Caco-2 (cell line): ENCODE measurements around the gene ZNF23. TPM values are rescaled to one million over a fixed set of nuclear protein-coding genes. Genes with fewer than 3 reads are reported as not detected.

ENCODE experiments used
- BruUV-seq: library from RNA; stranded (reverse); fragments of 400-500 nt; replicated peaks from 2 replicates; lab custom pipeline; 2021; lab: Mats Ljungman, UMichigan
- CTCF ChIA-PET: fragments of 300-600 bp; sonication (Branson Sonifier 250); formaldehyde crosslinking; loops from one replicate; lab custom pipeline; 2022; ENCODE audit warnings: antibody characterized with exemption; lab: Charles Lee
- POLR2A ChIA-PET: fragments of 300-600 bp; sonication (Branson Sonifier 250); formaldehyde crosslinking; loops from one replicate; lab custom pipeline; 2022; ENCODE audit warnings: antibody characterized with exemption; lab: Charles Lee
- DNase-seq, 2 experiments: peaks; one replicate each; pipeline versions ENCODE4 v3.0.0 to v3.0.0-alpha.2; 2020 to 2022
- H3K27me3 ChIP-seq: replicated peaks from 2 replicates; pipeline ENCODE4 v1.6.0; 2011; ENCODE audit warnings: low read length; ENCODE audit not compliant: control insufficient read depth, insufficient read depth
- H3K36me3 ChIP-seq: 2 replicates; pipeline ENCODE4 v1.5.1; 2011; ENCODE audit warnings: low read length; ENCODE audit not compliant: control insufficient read depth, insufficient read depth
- H3K4me1 ChIP-seq: fragments of 250-450 bp; sonication (Bioruptor Pico); 2 replicates; pipeline ENCODE4 v1.5.1; 2020; ENCODE audit warnings: mild to moderate bottlenecking
- H3K4me3 ChIP-seq: 2 replicates; pipeline ENCODE4 v1.5.1; 2011; ENCODE audit warnings: low read depth, mild to moderate bottlenecking, control low read depth, low read length
- H3K9me3 ChIP-seq: fragments of 250-450 bp; sonication (Bioruptor Pico); 2 replicates; pipeline ENCODE4 v1.5.1; 2020; ENCODE audit warnings: mild to moderate bottlenecking, moderate library complexity
- H3K27ac Mint-ChIP-seq: one replicate; pipeline ENCODE4 v1.8.0; 2022; ENCODE audit warnings: mixed read lengths; ENCODE audit not compliant: unreplicated experiment
- H3K27me3 Mint-ChIP-seq: one replicate; pipeline ENCODE4 v1.8.0; 2022; ENCODE audit warnings: mixed read lengths; ENCODE audit not compliant: insufficient read depth, unreplicated experiment
- H3K36me3 Mint-ChIP-seq: one replicate; pipeline ENCODE4 v1.8.0; 2022; ENCODE audit warnings: mild to moderate bottlenecking, mixed read lengths; ENCODE audit not compliant: insufficient read depth, unreplicated experiment
- H3K4me1 Mint-ChIP-seq: one replicate; pipeline ENCODE4 v1.8.0; 2022; ENCODE audit warnings: low read depth, mixed read lengths; ENCODE audit not compliant: unreplicated experiment
- H3K4me3 Mint-ChIP-seq: one replicate; pipeline ENCODE4 v1.8.0; 2022; ENCODE audit warnings: mild to moderate bottlenecking, moderate library complexity, mixed read lengths; ENCODE audit not compliant: unreplicated experiment
- H3K9me3 Mint-ChIP-seq: one replicate; pipeline ENCODE4 v1.8.0; 2022; ENCODE audit warnings: mixed read lengths; ENCODE audit not compliant: unreplicated experiment
- CTCF ChIP-seq, 2 experiments: fragments of 200-600 bp in 1 of 2; IDR thresholded peaks; 1 replicate in 1 of 2; 2 replicates in 1 of 2; pipeline versions ENCODE4 v1.5.1 to v1.8.0; 2011 to 2022; ENCODE audit warnings: antibody characterized with exemption in 1 of 2, control low read depth in 1 of 2, inconsistent platforms in 1 of 2, low read depth in 1 of 2, low read length in 1 of 2, mild to moderate bottlenecking in 1 of 2, moderate library complexity in 1 of 2; ENCODE audit not compliant: insufficient read depth in 1 of 2, severe bottlenecking in 1 of 2, unreplicated experiment in 1 of 2
- intact Hi-C: fragments of 100-400 bp; cut with micrococcal nuclease; formaldehyde crosslinking; loops from one replicate; pipeline ENCODE4 v1.10.0; 2022; ENCODE audit not compliant: unreplicated experiment
- total RNA-seq: library from RNA; stranded (reverse); gene quantifications from 2 replicates; pipeline ENCODE4 v1.2.3, GENCODE V29; 2022

ZNF23 gene
- total RNA-seq, 1 experiment from 2014 or later: 9.6 TPM

- Mint-ChIP-seq H3K36me3 (peaks cover 11% of the 10 kb centered on the region), H3K27me3 (no peaks in the 10 kb centered on the region), H3K9me3 (no peaks in the 10 kb centered on the region), H3K27ac (no peak overlapping the region), H3K4me3 (no peak overlapping the region), H3K4me1 (no peaks in the 10 kb centered on the region)
- ChIA-PET CTCF (no interaction called here), POLR2A (no interaction called here)
- Histone ChIP-seq H3K9me3 (no peaks in the 10 kb centered on the region), H3K4me3 (no peak overlapping the region), H3K4me1 (peaks cover 7% of the 10 kb centered on the region; the same call in 1 of the 2 replicates), H3K27me3 (no peaks in the 10 kb centered on the region), H3K36me3 (0 out of 2 replicates have a peak, but pooled peaks cover 1% of the 10 kb centered on the region)
- no TSS peak for BruUV-seq
- intact Hi-C loops: no loop called here
- no peak for DNase-seq
- no peak for TF ChIP-seq CTCF (IDR thresholded peaks at IDR 0.05; ENCODE audit: insufficient read depth in 1 of 2, low read depth in 1 of 2, low read length in 1 of 2, severe bottlenecking in 1 of 2, unreplicated experiment in 1 of 2)
These were observed 1.8 kb downstream of the ZNF23 start for GRCh38 chr16:71460236-71460635.

- H3K36me3 Mint-ChIP-seq: peaks cover 15% of the 10 kb centered on the region
- DNase-seq: no peak
- ChIA-PET CTCF (no interaction called here), POLR2A (no interaction called here)
- no peaks in the 10 kb centered on the region for H3K27me3 Mint-ChIP-seq
- no peaks in the 10 kb centered on the region for H3K27me3 ChIP-seq
- no peaks in the 10 kb centered on the region for H3K9me3 Mint-ChIP-seq
- H3K4me1 ChIP-seq: peaks cover 7% of the 10 kb centered on the region; the same call in 1 of the 2 replicates
- 0 out of 2 replicates have a peak, but pooled peaks cover 1% of the 10 kb centered on the region for H3K36me3 ChIP-seq
- H3K4me3 ChIP-seq: no peak overlapping the region
- H3K4me3 Mint-ChIP-seq: no peak overlapping the region
- no peaks in the 10 kb centered on the region for H3K4me1 Mint-ChIP-seq
- TF ChIP-seq CTCF (IDR thresholded peaks at IDR 0.05; ENCODE audit: insufficient read depth in 1 of 2, low read depth in 1 of 2, low read length in 1 of 2, severe bottlenecking in 1 of 2, unreplicated experiment in 1 of 2): no peak
- H3K9me3 ChIP-seq: no peaks in the 10 kb centered on the region
- no peak overlapping the region for H3K27ac Mint-ChIP-seq
- BruUV-seq: no TSS peak
- intact Hi-C loops: no loop called here
These were observed 2.5 kb downstream of the ZNF23 start for GRCh38 chr16:71459510-71459909.

GRCh38 chr16:71456801-71457200 is 5.2 kb downstream of the ZNF23 start:
- no peaks in the 10 kb centered on the region for H3K9me3 ChIP-seq
- no peak for DNase-seq
- Mint-ChIP-seq H3K4me3 (no peak overlapping the region), H3K36me3 (peaks cover 26% of the 10 kb centered on the region), H3K9me3 (peaks cover 11% of the 10 kb centered on the region), H3K27ac (no peak overlapping the region), H3K4me1 (no peaks in the 10 kb centered on the region), H3K27me3 (no peaks in the 10 kb centered on the region)
- H3K4me3 ChIP-seq: no peak overlapping the region
- no TSS peak for BruUV-seq
- 0 out of 2 replicates have a peak, but pooled peaks cover 1% of the 10 kb centered on the region for H3K36me3 ChIP-seq
- ChIA-PET CTCF (no interaction called here), POLR2A (no interaction called here)
- TF ChIP-seq CTCF (IDR thresholded peaks at IDR 0.05; ENCODE audit: insufficient read depth in 1 of 2, low read depth in 1 of 2, low read length in 1 of 2, severe bottlenecking in 1 of 2, unreplicated experiment in 1 of 2): no peak
- intact Hi-C loops: no loop called here
- H3K27me3 ChIP-seq: no peaks in the 10 kb centered on the region
- H3K4me1 ChIP-seq: peaks cover 7% of the 10 kb centered on the region; the same call in 1 of the 2 replicates
